Activated CD4-positive, alpha-beta T cell treated with anti-CD3 and anti-CD28 coated beads, Interleukin-2, Interleukin-4, amounts not matched to agents 100 ng/mL and 50 ng/mL, durations not matched to agents 16 hours and 8 hours (primary cell): Measurements from ENCODE around the gene SFTPA2.
"Not testable (repeated sequence)": the region's sequence is repeated elsewhere in the genome, so short reads cannot be mapped to it uniquely, and the experiment has no call there.

Experiments
- DNase-seq: peaks from one replicate; pipeline ENCODE4 v3.0.0-alpha.2; 2020; ENCODE audit warnings: low spot score

Gene SFTPA2

DNA sequence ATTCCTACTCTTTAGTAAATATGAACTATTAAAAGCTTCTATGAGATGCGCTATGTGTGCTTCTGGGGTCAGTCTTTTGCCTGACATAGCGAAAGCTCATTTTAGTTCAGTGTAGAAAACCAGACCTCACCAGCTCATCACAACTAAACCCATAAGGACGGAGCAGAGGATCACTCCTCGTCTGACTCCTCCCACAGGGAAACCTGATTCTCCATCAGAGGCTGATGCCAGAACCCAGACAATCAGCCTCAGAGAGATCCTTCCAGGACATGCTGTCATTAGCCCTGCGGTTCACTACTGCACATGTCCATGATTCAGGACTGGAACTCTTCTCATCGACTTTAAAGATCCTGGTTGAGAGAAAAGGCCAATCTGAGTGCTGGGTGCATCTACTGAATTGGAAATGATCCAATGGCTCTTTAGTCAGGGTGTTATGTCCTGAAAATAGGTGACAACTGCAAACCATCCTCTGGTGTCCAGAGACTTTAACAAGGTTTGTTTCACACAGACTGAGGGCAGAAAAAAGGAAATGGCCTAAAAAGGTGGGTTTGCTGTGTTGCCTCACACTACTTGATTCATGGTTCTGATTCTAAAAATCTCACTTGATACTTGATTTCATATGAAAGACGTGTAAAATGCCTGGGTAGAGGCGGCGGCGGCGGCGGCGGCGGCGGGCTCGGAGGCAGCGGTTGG lies 48.2 kb downstream of the SFTPA2 start, which contains the start of gene EIF5AL1:
Gene EIF5AL1 (plus strand): TSS at position 643 of the 693 bp plus-strand sequence. CDS start 117 bp downstream, outside the sequence.
- DNase-seq: not testable (repeated sequence)

DNA sequence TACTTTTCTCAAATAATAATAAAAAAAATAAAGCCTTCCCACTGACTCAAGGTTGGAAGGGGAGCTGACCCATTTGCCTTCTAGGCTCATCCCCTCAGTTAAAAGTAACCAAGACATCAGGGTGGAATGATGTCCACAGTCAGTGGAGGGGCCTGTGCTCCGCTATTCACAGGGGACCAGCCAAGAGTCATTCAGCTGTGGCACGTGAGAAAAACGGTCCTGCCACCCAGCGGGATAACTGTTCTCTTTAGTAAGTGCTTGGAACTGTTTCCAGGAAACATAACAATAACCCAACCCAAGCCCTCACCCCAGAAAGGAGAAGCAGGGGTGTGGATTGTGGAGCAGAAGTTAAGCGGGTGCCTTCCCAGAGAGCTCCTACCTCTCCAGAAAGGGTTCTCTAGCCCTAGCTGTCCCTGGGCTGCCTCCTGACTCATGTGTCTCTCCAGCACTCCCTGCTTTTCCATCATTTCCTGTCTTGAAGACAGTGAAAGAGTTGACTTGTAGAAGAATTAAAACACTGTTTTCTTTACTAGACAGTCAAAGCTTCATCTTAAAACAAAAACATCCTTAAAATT lies 50.2 kb downstream of the SFTPA2 start:
- DNase-seq: not testable (repeated sequence)

DNA sequence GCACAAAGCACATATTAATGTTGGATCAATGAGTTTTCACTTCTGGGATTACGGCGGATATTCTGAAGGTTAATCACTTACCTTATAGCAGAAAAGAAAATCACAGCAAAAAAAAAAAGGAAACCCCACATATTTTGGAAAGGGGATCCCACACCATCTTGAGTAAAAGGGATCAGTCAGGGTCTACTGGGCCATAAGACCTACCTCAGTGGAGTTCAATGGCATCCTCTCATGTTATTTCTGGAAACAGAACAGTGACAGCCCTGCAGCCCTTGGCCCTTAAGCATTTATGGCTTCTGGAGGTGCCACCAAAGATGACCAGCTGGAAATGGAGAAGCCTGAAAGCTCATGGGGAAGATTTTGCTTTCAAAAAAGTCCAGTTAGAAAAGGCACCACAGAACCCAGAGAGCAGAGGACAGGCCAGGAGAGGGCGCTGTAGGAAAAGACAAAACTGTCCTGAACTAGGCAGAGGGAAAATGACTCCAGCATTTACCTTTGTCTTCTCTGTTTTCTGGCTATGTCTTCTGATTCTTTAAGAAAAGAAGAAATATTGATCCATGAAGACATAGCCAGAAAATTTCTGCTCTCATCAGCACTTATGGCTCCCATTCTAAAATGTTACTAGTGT lies 50.8 kb downstream of the SFTPA2 start:
- not testable (repeated sequence) for DNase-seq

DNA sequence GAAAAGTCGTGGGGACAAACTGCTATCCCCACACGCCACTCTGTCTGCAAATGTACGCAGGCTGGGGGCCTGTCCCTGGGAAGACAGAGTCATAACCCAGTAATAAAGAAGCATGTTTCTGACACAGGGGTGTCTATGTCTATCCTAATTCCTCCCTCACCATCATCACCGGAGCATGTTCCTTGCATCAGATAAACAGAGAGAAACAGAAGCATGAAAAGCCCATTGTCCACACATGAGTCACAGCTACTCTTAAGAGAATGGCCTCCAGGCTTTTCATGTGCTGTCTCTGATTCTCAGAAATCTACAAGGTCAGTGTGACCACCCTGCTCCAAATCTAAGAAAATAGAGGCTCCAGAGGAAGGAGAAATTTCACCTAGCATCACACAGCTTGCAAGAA lies 52.0 kb downstream of the SFTPA2 start:
- not testable (repeated sequence) for DNase-seq

- no peak for DNase-seq
Measured at GRCh38 chr10:79507440-79508167, 52.6 kb downstream of the SFTPA2 start.
